IPS-NIHi7 (cell line): Measurements from ENCODE around the gene TTLL4.

Source experiments
- DNase-seq: peaks from one replicate; pipeline ENCODE4 v3.0.0; 2012; ENCODE audit warnings: mixed read lengths; ENCODE audit errors: extremely low spot score

TTLL4 gene

GRCh38 chr2:218713922-218714321 is 3.3 kb downstream of the TTLL4 start:
- no peak for DNase-seq

GRCh38 chr2:218716070-218716469 is 5.4 kb downstream of the TTLL4 start:
- no peak for DNase-seq

GRCh38 chr2:218717262-218717661 is 6.6 kb downstream of the TTLL4 start:
- DNase-seq, result no peak

GRCh38 chr2:218718058-218718457 is 7.4 kb downstream of the TTLL4 start:
- DNase-seq, result no peak

GRCh38 chr2:218719457-218719856 is 8.8 kb downstream of the TTLL4 start:
- DNase-seq, result no peak

- DNase-seq, result no peak
Observed at GRCh38 chr2:218720048-218721041, 9.7 kb downstream of the TTLL4 start.

- DNase-seq, result no peak
Observed at GRCh38 chr2:218721488-218721887, 10.9 kb downstream of the TTLL4 start.

GRCh38 chr2:218721934-218722333 is 11.3 kb downstream of the TTLL4 start:
- DNase-seq, result no peak

- no peak for DNase-seq
Observed at GRCh38 chr2:218722419-218722818, 11.8 kb downstream of the TTLL4 start.

- DNase-seq, result no peak
Observed at GRCh38 chr2:218722876-218723785, 12.5 kb downstream of the TTLL4 start.

GRCh38 chr2:218726004-218726574 is 15.5 kb downstream of the TTLL4 start:
- DNase-seq, result no peak

- no peak for DNase-seq
Observed at GRCh38 chr2:218727502-218728165, 17.0 kb downstream of the TTLL4 start.

GRCh38 chr2:218729640-218730039 is 19.0 kb downstream of the TTLL4 start:
- DNase-seq, result no peak

- no peak for DNase-seq
Observed at GRCh38 chr2:218732052-218732760, 21.6 kb downstream of the TTLL4 start.

- DNase-seq, result no peak
Observed at GRCh38 chr2:218732761-218733158, 22.1 kb downstream of the TTLL4 start.

GRCh38 chr2:218733171-218734021 is 22.8 kb downstream of the TTLL4 start:
- DNase-seq, result no peak

- no peak for DNase-seq
Observed at GRCh38 chr2:218734190-218734975, 23.7 kb downstream of the TTLL4 start.

GRCh38 chr2:218736531-218736930 is 25.9 kb downstream of the TTLL4 start:
- DNase-seq, result no peak

- DNase-seq, result no peak
Observed at GRCh38 chr2:218743068-218743467, 32.4 kb downstream of the TTLL4 start.
